Endothelial cell of umbilical vein (primary cell): ENCODE measurements around the gene HOXD8.

Source experiments
- CTCF ChIP-seq, 2 donors: IDR thresholded peaks; 1 replicate in 1 of 2; 2 replicates in 1 of 2; pipeline ENCODE4 v1.5.1; 2011; ENCODE audit warnings: low read length in 2 of 2, mild to moderate bottlenecking in 2 of 2, moderate library complexity in 2 of 2, control low read depth in 1 of 2, inconsistent platforms in 1 of 2, low read depth in 1 of 2; ENCODE audit not compliant: insufficient read depth in 1 of 2; ENCODE audit errors: extremely low read depth in 1 of 2
- MYC ChIP-seq: IDR thresholded peaks from one replicate; pipeline ENCODE4 v1.6.1; 2011; ENCODE audit warnings: mild to moderate bottlenecking, low read depth, low read length
- POLR2A ChIP-seq: IDR thresholded peaks from 2 replicates; pipeline ENCODE4 v1.6.1; 2012; ENCODE audit warnings: low read depth, mild to moderate bottlenecking, control low read depth, low read length
- POLR2AphosphoS5 ChIP-seq: IDR thresholded peaks from 2 replicates; pipeline ENCODE4 v1.6.1; 2012; ENCODE audit warnings: low read depth, mild to moderate bottlenecking, control low read depth, low read length, moderate library complexity; ENCODE audit not compliant: insufficient read depth
- TF ChIP-seq, protein P1 (sequence below): IDR thresholded peaks from 2 replicates; pipeline ENCODE4 v1.6.1; 2011; ENCODE audit not compliant: insufficient read depth, insufficient read length

- TF ChIP-seq CTCF (IDR thresholded peaks at IDR 0.05; ENCODE audit: extremely low read depth in 1 of 2, insufficient read depth in 1 of 2, low read depth in 1 of 2, low read length in 2 of 2) (no peak), POLR2A (no peak), MYC (no peak), POLR2AphosphoS5 (no peak)
- TF ChIP-seq, protein P1, sequence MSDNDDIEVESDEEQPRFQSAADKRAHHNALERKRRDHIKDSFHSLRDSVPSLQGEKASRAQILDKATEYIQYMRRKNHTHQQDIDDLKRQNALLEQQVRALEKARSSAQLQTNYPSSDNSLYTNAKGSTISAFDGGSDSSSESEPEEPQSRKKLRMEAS = no peak
These were observed 27.4 kb downstream of the HOXD8 start, which contains the start of gene HOXD3 for GRCh38 chr2:176156807-176157498.
